Stomach (tissue), 4 donors: Measurements from ENCODE around the gene SLC2A4.

Experiments used
- CTCF ChIP-seq, 7 experiments: fragments of 450-650 bp in 4 of 7; fragments of 200-600 bp in 3 of 7; sonication (generic) in 3 of 7; IDR thresholded peaks; one replicate each; pipeline ENCODE4 v1.5.1; 2016 to 2019; ENCODE audit warnings: antibody characterized with exemption in 7 of 7, control low read depth in 2 of 7, mild to moderate bottlenecking in 1 of 7
- POLR2A ChIP-seq, 4 donors: fragments of 450-650 bp; IDR thresholded peaks; one replicate each; pipeline ENCODE4 v1.6.1; 2016; ENCODE audit warnings: antibody characterized with exemption in 4 of 4, control low read depth in 2 of 4, mild to moderate bottlenecking in 1 of 4, moderate library complexity in 1 of 4

GRCh38 chr17:7330638-7331015 lies 49.1 kb downstream of the SLC2A4 start:
- TF ChIP-seq CTCF (IDR thresholded peaks at IDR 0.05) (no peak), POLR2A (IDR thresholded peaks at IDR 0.05) (no peak)
